A549 (cell line): Measurements from ENCODE around the gene BCS1L. TPM values are rescaled to one million over a fixed set of nuclear protein-coding genes. Genes with fewer than 3 reads are reported as not detected.
A peak's percentile ranks its signal among the peaks of the same experiment; 100 is the strongest.

Source experiments
- ATAC-seq, 2 experiments: fragments of 200-7000 bp in 1 of 2; fragments of >200 bp in 1 of 2; cut with Nextera tagmentation in 1 of 2; cut with Tn5 transposase in 1 of 2; 3 replicates each; pipeline versions ENCODE4 v1.8.0 to v1.9.1; 2018 to 2020; ENCODE audit warnings: mild to moderate bottlenecking in 1 of 2, moderate library complexity in 1 of 2
- CTCF ChIA-PET: fragments of 300-600 bp; sonication (Branson Sonifier 250); formaldehyde crosslinking; extraction: SDS; loops from one replicate; lab custom pipeline; 2021; ENCODE audit warnings: antibody characterized with exemption, inconsistent platforms; lab: Yijun Ruan, JAX
- POLR2A ChIA-PET: fragments of 350-600 bp; formaldehyde crosslinking; extraction: SDS; loops from one replicate; lab custom pipeline; 2021; ENCODE audit warnings: antibody characterized with exemption, inconsistent platforms; lab: Yijun Ruan, JAX
- DNase-seq, 2 experiments: peaks; one replicate each; pipeline versions ENCODE4 v3.0.0 to v3.0.0-alpha.2; 2011 to 2016; ENCODE audit warnings: low read depth in 1 of 2, low spot score in 1 of 2
- FAIRE-seq: peaks from 2 replicates; lab custom pipeline; 2011; peaks lifted over from hg19 to GRCh38; lab: Jason Lieb, UNC
- H3K27ac ChIP-seq, 2 experiments: fragments of >200 bp; sonication (Bioruptor Twin); formaldehyde crosslinking; 3 replicates each; pipeline ENCODE4 v1.5.1; 2016 to 2017
- H3K4me1 ChIP-seq: fragments of >200 bp; sonication (Bioruptor Twin); formaldehyde crosslinking; 3 replicates; pipeline ENCODE4 v1.6.1; 2016
- H3K4me2 ChIP-seq: fragments of >200 bp; sonication (Bioruptor Twin); formaldehyde crosslinking; 3 replicates; pipeline ENCODE4 v1.6.1; 2016
- H3K4me3 ChIP-seq: fragments of >200 bp; sonication (Bioruptor Twin); formaldehyde crosslinking; 3 replicates; pipeline ENCODE4 v1.5.1; 2016
- H3K9me3 ChIP-seq: fragments of >200 bp; sonication (Bioruptor Twin); formaldehyde crosslinking; 3 replicates; pipeline ENCODE4 v1.6.1; 2016
- CBX2 ChIP-seq: fragments of 200-600 bp; sonication (generic); IDR thresholded peaks from 2 replicates; pipeline ENCODE4 v1.6.1; 2016; ENCODE audit warnings: low read depth, mild to moderate bottlenecking, borderline replicate concordance
- CHD2 ChIP-seq: fragments of 150-350 bp; IDR thresholded peaks from 2 replicates; pipeline ENCODE4 v1.6.1; 2014; ENCODE audit warnings: low read length; ENCODE audit not compliant: partially characterized antibody
- EHF ChIP-seq: fragments of 250-450 bp; sonication (Bioruptor Pico); IDR thresholded peaks from 2 replicates; pipeline ENCODE4 v1.5.0; 2020; ENCODE audit warnings: mild to moderate bottlenecking
- EHMT2 ChIP-seq: fragments of 200-600 bp; sonication (generic); IDR thresholded peaks from 2 replicates; pipeline ENCODE4 v1.6.1; 2016; ENCODE audit warnings: antibody characterized with exemption, low read depth, mild to moderate bottlenecking, moderate library complexity
- ESRRA ChIP-seq: fragments of 150-350 bp; IDR thresholded peaks from 2 replicates; pipeline ENCODE4 v1.6.1; 2014; ENCODE audit warnings: mild to moderate bottlenecking, low read length, borderline replicate concordance
- GATA3 ChIP-seq: IDR thresholded peaks from 2 replicates; pipeline ENCODE4 v1.6.1; 2012; ENCODE audit warnings: borderline replicate concordance
- HDAC2 ChIP-seq: fragments of 200-600 bp; sonication (generic); IDR thresholded peaks from 2 replicates; pipeline ENCODE4 v1.6.1; 2016
- HOXA7 ChIP-seq: fragments of 250-450 bp; sonication (Bioruptor Pico); IDR thresholded peaks from 2 replicates; pipeline ENCODE4 v1.5.0; 2020; ENCODE audit warnings: mild to moderate bottlenecking, moderate library complexity
- HOXB13 ChIP-seq: fragments of 250-450 bp; sonication (Bioruptor Pico); IDR thresholded peaks from 2 replicates; pipeline ENCODE4 v1.5.0; 2020; ENCODE audit warnings: low read depth, mild to moderate bottlenecking, moderate library complexity
- JUN ChIP-seq, 2 experiments: fragments of >200 bp; sonication (Bioruptor Twin); formaldehyde crosslinking; IDR thresholded peaks; 2 replicates in 1 of 2; 3 replicates in 1 of 2; pipeline ENCODE4 v1.6.1; 2016 to 2017
- MAX ChIP-seq: IDR thresholded peaks from 2 replicates; pipeline ENCODE4 v1.6.1; 2012
- MAZ ChIP-seq: fragments of 150-350 bp; IDR thresholded peaks from 2 replicates; pipeline ENCODE4 v1.6.1; 2014; ENCODE audit warnings: antibody characterized with exemption, low read depth, low read length, borderline replicate concordance
- MYC ChIP-seq: IDR thresholded peaks from 2 replicates; pipeline ENCODE4 v1.6.1; 2012; ENCODE audit warnings: mild to moderate bottlenecking, inconsistent platforms, low read length, improper control_type of control experiment, borderline replicate concordance
- NFE2L2 ChIP-seq: fragments of 150-350 bp; conservative IDR thresholded peaks from 2 replicates; pipeline ENCODE4 v1.6.1; 2014; ENCODE audit warnings: low read length
- NR3C1 ChIP-seq: fragments of >200 bp; sonication (Bioruptor Twin); formaldehyde crosslinking; IDR thresholded peaks from 3 replicates; pipeline ENCODE4 v1.6.1; 2017
- RARB ChIP-seq: fragments of 250-450 bp; sonication (Bioruptor Pico); IDR thresholded peaks from 2 replicates; pipeline ENCODE4 v1.8.0; 2021; ENCODE audit warnings: mild to moderate bottlenecking, moderate library complexity
- RCOR1 ChIP-seq: fragments of 150-350 bp; IDR thresholded peaks from 2 replicates; pipeline ENCODE4 v1.6.1; 2014; ENCODE audit warnings: antibody characterized with exemption, low read length, low read depth
- RNF2 ChIP-seq: fragments of 200-600 bp; sonication (generic); IDR thresholded peaks from 2 replicates; pipeline ENCODE4 v1.6.1; 2016; ENCODE audit warnings: low read depth, mild to moderate bottlenecking, antibody characterized with exemption, moderate library complexity, borderline replicate concordance
- SMC3 ChIP-seq: fragments of >200 bp; sonication (Bioruptor Twin); formaldehyde crosslinking; IDR thresholded peaks from 3 replicates; pipeline ENCODE4 v1.6.1; 2018; ENCODE audit warnings: inconsistent platforms
- TFCP2L1 ChIP-seq: fragments of 250-450 bp; sonication (Bioruptor Pico); IDR thresholded peaks from 2 replicates; pipeline ENCODE4 v1.5.0; 2021; ENCODE audit warnings: mild to moderate bottlenecking
- WGBS: methylation state at CpG from one replicate; pipeline ENCODE4 v1.1.6; 2017; ENCODE audit errors: missing lambda C conversion rate; 5-methylcytosine and 5-hydroxymethylcytosine counted together
- polyA plus RNA-seq, 4 experiments: library from polyadenylated mRNA; depleted of rRNA in 3 of 4; stranded (reverse); fragments of >200 nt; fragmentation: RNase III in 1 of 4; extraction: RNeasy Plus Mini Kit Qiagen cat#74134 plus additional on column Dnase treatment in 1 of 4; gene quantifications; 2 replicates in 3 of 4; 3 replicates in 1 of 4; pipeline ENCODE4 v1.2.3, GENCODE V29; 2011 to 2017
- TF ChIP-seq, protein P1 (sequence below): IDR thresholded peaks from 2 replicates; pipeline ENCODE4 v1.6.1; 2012
- TF ChIP-seq, protein P2 (sequence below): fragments of 150-350 bp; IDR thresholded peaks from 2 replicates; pipeline ENCODE4 v1.6.1; 2014; ENCODE audit warnings: low read depth, mild to moderate bottlenecking, low read length
- TF ChIP-seq, protein P3 (sequence below): IDR thresholded peaks from 2 replicates; pipeline ENCODE4 v1.6.1; 2012; ENCODE audit warnings: low read depth, borderline replicate concordance

BCS1L gene
- polyA plus RNA-seq, 2 of the 4 experiments (the other 2 are of a cell fraction): 46.3 to 47.1 TPM

DNA sequence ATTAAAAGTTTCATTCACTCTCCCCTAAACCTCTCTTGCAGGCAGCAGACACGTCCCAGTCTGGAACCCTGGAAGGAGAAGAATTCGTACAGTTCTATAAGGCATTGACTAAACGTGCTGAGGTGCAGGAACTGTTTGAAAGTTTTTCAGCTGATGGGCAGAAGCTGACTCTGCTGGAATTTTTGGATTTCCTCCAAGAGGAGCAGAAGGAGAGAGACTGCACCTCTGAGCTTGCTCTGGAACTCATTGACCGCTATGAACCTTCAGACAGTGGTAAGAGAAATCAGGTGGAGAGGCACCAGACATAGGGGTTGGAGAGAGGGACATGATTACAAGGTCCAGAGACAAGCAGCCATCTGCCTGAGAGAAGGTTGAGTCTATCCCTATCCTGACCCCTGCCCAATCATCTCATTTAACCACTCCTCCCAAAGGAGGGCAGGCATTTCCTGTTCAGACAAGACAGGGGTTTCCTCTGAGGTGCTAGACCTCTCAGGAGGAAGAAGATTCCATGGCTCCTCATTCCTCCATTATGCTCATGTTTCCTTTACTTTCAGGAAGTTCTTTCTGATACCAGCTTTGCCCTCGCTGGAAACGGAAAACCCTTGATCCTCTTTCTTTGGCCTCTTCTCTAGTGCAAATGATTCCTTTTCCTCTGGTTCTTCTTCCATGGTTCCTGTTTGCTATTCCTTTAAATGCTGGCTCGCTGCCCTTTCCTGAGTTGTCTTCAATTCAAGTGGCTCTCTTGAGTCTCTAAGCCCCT is 36.7 kb upstream of the BCS1L start:
- POLR2A ChIA-PET: no interaction called here
- 68% methylated on average over 7 of the region's 7 CpGs for whole genome bisulfite sequencing
- DNase-seq (no peak), FAIRE-seq (no peak), ATAC-seq (peak in 1 of 2 experiments; percentile 31; a peak in 3 of 6 replicates)
- CTCF ChIA-PET: no interaction called here
- Histone ChIP-seq H3K4me1 (no peaks in the 10 kb centered on the region), H3K4me3 (no peak overlapping the region), H3K4me2 (no peak overlapping the region), H3K9me3 (no peaks in the 10 kb centered on the region), H3K27ac (no peak overlapping the region)
- TF ChIP-seq CBX2 (no peak), HDAC2 (no peak), ESRRA (no peak), MAZ (no peak), NFE2L2 (no peak)
- TF ChIP-seq, protein P1, sequence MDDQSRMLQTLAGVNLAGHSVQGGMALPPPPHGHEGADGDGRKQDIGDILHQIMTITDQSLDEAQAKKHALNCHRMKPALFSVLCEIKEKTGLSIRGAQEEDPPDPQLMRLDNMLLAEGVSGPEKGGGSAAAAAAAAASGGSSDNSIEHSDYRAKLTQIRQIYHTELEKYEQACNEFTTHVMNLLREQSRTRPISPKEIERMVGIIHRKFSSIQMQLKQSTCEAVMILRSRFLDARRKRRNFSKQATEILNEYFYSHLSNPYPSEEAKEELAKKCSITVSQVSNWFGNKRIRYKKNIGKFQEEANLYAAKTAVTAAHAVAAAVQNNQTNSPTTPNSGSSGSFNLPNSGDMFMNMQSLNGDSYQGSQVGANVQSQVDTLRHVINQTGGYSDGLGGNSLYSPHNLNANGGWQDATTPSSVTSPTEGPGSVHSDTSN: no peak

GRCh38 chr2:218623366-218623705 is 36.1 kb upstream of the BCS1L start:
- 90% methylated on average over 3 of the region's 3 CpGs for WGBS
- Histone ChIP-seq H3K4me3 (no peak overlapping the region), H3K4me2 (no peak overlapping the region), H3K9me3 (no peaks in the 10 kb centered on the region), H3K4me1 (no peaks in the 10 kb centered on the region), H3K27ac (no peak overlapping the region)
- TF ChIP-seq MYC: no peak
- CTCF ChIA-PET: no interaction called here
- no peak for FAIRE-seq
- DNase-seq: no peak
- ATAC-seq: no peak
- POLR2A ChIA-PET: no interaction called here

GRCh38 chr2:218626369-218626768 is 33.1 kb upstream of the BCS1L start:
- Histone ChIP-seq H3K4me2 (no peak overlapping the region), H3K27ac (no peak overlapping the region), H3K9me3 (no peaks in the 10 kb centered on the region), H3K4me1 (no peaks in the 10 kb centered on the region), H3K4me3 (no peak overlapping the region)
- 67% methylated on average over 4 of the region's 4 CpGs for WGBS
- TF ChIP-seq RNF2: no peak
- TF ChIP-seq, protein P2, sequence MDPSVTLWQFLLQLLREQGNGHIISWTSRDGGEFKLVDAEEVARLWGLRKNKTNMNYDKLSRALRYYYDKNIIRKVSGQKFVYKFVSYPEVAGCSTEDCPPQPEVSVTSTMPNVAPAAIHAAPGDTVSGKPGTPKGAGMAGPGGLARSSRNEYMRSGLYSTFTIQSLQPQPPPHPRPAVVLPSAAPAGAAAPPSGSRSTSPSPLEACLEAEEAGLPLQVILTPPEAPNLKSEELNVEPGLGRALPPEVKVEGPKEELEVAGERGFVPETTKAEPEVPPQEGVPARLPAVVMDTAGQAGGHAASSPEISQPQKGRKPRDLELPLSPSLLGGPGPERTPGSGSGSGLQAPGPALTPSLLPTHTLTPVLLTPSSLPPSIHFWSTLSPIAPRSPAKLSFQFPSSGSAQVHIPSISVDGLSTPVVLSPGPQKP: no peak
- TF ChIP-seq EHMT2: no peak
- no peak for TF ChIP-seq HOXB13 (CRISPR knock-in tag)
- no peak for TF ChIP-seq TFCP2L1 (CRISPR knock-in tag)
- no peak for TF ChIP-seq NR3C1
- no peak for TF ChIP-seq RCOR1
- TF ChIP-seq MAX: no peak
- no peak for TF ChIP-seq MAZ
- no peak for TF ChIP-seq GATA3
- no peak for TF ChIP-seq HOXA7 (CRISPR knock-in tag)
- TF ChIP-seq EHF (CRISPR knock-in tag): no peak
- no peak for TF ChIP-seq RARB (CRISPR knock-in tag)
- no peak for TF ChIP-seq CHD2
- TF ChIP-seq NFE2L2: no peak
- TF ChIP-seq SMC3: no peak
- TF ChIP-seq, protein P3, sequence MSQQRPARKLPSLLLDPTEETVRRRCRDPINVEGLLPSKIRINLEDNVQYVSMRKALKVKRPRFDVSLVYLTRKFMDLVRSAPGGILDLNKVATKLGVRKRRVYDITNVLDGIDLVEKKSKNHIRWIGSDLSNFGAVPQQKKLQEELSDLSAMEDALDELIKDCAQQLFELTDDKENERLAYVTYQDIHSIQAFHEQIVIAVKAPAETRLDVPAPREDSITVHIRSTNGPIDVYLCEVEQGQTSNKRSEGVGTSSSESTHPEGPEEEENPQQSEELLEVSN: no peak
- no peak for TF ChIP-seq ESRRA
- TF ChIP-seq JUN (IDR thresholded peaks at IDR 0.05): no peak
- TF ChIP-seq, protein P1: no peak
- DNase-seq: no peak
- ATAC-seq: no peak
- ChIA-PET POLR2A (no interaction called here), CTCF (interaction anchor here (4.1 kb wide), 1 partner anchor 22 kb away, joined by 11 read pairs; no protein-coding TSS in a partner anchor)
- FAIRE-seq: no peak
